Heart left ventricle (tissue), 13 donors: ENCODE results near the gene RNF5.

ENCODE experiments used
- CTCF ChIP-seq, 12 donors: fragments of 200-600 bp; sonication (generic) in 4 of 12; IDR thresholded peaks; one replicate each; pipeline versions ENCODE4 v1.5.0 to v1.8.0; 2018 to 2022; ENCODE audit warnings: antibody characterized with exemption in 12 of 12, mild to moderate bottlenecking in 5 of 12
- POLR2A ChIP-seq, 2 donors: fragments of 450-650 bp; IDR thresholded peaks; one replicate each; pipeline ENCODE4 v1.6.1; 2017; ENCODE audit warnings: antibody characterized with exemption in 2 of 2, mild to moderate bottlenecking in 2 of 2, moderate library complexity in 2 of 2
- donor health status: ischemic (EF 13 %, LVEDD 7.1; RV severe dilation, severe dysfunction).
- donor health status: DM: no; HTN: yes; CAD: no.
- donor health status: DM: no; HTN: no; CAD: no.
- donor health status: ischemic (EF 25% LVEDD 6.9; RV normal size, moderate dysfunction).
- donor health status: ischemic (EF 25% LVEDD 5.7; RV mildly dilated, moderate dysfunction).
- donor health status: ischemic (EF 35%, LVEDD 5.7; RV mildly dilated, moderate dysfunction).
- donor health status: nonischemic (EF 11% LVEDD 7.7; RV severe dilation, severe dysfunction).
- donor health status: DM: yes; HTN: yes; CAD: no.
- donor health status: PGD.
- donor health status: ischemic (EF 29% LVEDD 5.4; RV normal size, mild dysfunction).
- donor health status: nonischemic (EF 23%, LVEDD 6.1; RV moderate dilation, normal function).

DNA sequence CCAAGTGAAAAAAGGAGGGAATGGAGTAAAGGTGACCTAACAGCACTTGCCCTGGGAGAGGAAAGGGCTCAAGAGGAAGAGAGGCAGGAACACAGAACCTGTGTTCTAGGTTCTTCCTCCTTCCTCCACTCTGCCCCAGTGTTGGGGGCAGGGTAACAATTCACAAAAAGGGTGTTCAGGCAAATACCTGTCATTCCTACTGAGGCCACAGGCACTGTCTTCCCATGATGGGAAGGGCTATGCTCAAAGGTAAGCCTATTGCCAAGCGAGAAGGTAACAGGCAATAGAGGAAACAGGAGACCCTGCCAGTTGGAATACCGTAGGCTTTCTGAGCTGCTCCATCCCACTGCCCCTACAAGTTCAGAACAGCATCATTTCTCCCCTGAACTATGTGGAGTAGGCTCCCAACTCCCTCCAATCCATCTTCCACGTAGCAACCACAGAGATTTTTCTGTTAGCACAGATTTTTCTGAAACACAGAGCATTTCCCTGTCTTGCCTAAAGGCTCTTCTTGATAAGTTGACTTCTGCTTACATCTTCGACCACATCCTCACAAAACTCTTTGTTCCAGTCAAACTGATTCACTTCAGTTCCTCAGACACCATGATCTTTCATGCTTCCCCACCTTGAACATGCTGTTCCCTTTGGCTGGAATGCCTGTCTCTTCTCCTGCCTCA, 5.0 kb upstream of the RNF5 start:
- TF ChIP-seq POLR2A (IDR thresholded peaks at IDR 0.05) (no peak), CTCF (IDR thresholded peaks at IDR 0.05) (no peak)
